Mesenteric fat pad (tissue), 1 donor: ENCODE data around the gene LRRK2. TPM values are rescaled to one million over a fixed set of nuclear protein-coding genes. Genes with fewer than 3 reads are reported as not detected.
"Not testable (repeated sequence)": the region's sequence is repeated elsewhere in the genome, so short reads cannot be mapped to it uniquely, and the experiment has no call there.

Source experiments
- DNase-seq: peaks from one replicate; pipeline ENCODE4 v3.0.0-alpha.2; 2020; ENCODE audit warnings: low spot score
- total RNA-seq: library from RNA; stranded (reverse); fragmentation: NEBNext Ultra II Directional; extraction: Animal tissue kit (Norgen Biotek cat#: 25700); gene quantifications from one replicate; pipeline ENCODE4 v1.2.1, GENCODE V29; 2021
- donor health status: DM: yes; HTN: yes; CAD: no.

The LRRK2 gene
- total RNA-seq, 1 donor from 2014 or later: 16.3 TPM

DNA sequence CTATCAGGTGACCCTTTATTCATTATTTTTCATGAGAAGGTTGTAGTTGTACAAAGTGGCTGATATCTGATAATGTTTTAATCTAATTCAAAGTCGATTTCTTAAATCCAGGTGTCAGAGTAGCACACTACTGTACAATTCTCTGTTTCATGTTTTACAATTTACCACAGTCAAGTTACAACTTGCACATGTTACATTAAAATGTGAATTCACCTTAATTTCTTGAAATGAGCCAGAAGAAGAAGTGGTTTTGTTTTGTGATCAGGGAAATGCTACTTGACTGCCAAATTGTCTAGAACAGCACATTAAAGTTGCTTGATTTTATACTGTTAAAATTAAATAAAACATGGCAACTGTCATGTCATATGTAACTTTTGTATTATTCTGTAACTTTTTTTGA, 23.2 kb downstream of the LRRK2 start:
- no peak for DNase-seq

DNA sequence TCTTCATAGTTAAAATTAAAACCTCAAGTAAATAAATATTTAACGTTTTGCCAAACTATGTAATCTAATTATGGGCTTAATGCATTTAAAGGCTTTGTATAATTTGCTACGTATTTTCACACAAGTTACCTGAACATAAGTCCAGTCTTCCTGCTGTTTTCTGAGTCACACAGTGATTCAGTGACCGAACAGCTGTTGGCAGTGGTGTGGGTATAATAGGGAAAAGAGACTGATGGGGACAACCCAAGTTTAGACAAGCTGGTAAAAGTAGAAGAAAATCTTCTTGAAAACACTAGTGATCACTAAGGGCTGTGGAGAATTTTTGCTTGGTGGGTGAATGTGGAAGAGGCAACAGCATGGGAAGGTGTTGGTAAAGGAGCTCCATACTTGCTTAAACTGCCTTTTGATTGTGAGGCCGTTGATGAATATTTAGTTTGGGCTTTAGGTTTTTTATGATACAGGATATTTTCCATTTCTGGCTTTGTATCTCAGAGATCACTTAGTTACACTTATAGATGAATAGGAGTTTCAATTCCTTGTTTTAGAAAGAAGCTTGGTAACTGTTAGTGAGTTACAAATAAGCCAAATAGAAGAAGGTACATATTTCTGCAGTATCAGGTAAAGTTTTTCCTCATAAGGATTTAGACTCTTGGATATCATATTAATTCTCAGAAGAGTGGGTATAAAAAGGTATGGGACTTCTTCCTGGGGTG, 23.9 kb downstream of the LRRK2 start:
- DNase-seq: no peak

DNA sequence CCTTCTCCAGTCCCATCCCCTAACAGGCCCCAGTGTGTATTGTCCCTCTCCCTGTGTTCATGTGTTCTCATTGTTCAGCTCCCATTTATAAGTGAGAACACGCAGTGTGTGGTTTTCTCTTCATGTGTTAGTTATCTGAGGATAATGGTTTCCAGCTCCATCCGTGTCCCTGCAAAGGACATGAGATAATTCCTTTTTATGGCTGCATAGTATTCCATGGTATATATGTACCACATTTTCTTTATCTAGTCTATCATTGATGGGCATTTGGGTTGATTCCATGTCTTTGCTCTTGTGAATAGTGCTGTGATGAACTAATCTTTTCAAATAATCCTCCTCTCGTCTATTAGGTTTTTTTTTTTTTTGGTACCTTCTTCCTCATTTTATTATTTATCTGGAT, 25.9 kb downstream of the LRRK2 start:
- DNase-seq: not testable (repeated sequence)

DNA sequence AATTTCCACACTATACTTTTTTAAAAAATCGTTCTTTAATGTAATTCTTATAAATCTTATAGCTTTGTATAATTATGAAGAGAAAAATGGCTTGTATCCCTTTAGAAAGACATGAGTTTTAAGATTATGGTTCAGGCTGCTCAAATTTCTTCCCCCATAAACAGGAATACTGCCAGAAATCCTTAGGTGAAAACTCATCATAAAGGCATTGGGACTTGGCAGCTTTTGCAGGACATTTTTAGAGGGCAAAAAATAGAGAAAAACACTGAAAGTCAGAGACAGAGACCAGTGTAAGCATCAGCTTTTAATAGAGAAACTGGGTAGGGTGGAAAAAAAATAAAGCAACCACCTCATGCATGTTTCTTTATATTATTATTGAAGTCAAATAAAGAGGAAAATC, 29.1 kb downstream of the LRRK2 start:
- DNase-seq: no peak

DNA sequence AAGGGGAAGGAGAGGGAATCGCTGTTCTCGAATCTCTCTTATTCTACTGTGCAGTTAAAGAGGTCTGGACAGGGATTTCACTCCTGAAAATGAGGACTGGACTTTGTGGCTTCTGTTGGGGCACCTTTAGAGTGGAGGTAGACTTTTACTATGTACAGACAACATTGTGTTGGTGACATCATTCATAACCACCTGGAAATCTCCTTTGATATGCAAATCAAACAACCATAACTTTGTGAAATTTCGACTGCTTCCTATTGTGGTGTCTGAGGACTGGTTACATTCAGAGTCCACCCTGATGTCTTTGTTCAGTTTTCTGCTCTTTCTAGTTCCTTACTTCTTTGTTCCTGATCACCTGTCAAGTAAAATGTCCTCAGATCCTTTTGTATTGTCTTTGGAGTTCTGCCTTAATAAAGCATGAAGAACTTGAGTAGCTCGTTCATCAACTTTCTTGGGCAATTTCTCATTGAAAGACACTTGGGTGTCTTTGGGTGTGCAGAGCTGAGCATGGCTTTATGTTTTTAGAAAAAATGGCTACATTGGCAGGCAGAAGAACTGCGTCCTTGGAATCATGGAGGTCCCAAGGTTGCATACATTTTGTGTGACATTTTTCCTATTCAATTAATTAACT, 29.8 kb downstream of the LRRK2 start:
- no peak for DNase-seq

DNA sequence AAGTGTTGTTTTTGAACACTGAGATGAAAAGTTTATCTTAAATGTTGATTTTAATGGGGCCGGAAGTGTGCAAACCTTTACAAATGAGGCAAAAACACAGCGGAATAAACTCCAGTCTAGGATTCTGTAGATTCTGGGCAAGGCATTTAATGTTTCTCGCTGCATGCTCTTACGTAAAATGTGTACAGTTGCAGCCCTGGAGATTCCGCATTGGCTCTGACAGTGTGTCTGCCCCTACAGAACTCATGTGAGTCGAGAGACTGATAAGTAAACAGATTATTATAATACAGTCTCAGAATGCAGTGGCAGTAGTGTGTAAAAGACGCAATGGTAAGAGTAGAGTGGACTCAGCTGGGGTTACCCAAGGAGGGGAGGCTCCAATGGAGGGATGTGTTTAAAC, 33.6 kb downstream of the LRRK2 start:
- DNase-seq: no peak

DNA sequence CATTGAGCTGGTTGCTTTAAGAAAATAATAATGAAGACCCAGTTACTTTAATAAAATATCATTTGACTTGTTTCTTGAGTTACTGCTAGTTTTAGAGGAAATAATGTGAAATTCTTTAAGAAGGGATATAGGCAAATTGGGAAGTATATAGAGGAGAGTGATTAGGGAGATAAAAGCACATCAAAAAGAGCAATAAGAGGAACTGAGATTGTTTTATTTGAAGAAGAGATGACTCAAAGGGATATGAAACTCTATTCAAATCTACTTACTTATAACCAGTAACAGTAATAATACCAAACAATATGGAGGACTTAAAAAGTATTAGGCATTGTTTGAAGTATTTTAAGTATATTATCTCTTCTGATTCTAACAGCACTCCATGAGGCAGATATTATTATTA, 37.1 kb downstream of the LRRK2 start:
- DNase-seq: no peak

DNA sequence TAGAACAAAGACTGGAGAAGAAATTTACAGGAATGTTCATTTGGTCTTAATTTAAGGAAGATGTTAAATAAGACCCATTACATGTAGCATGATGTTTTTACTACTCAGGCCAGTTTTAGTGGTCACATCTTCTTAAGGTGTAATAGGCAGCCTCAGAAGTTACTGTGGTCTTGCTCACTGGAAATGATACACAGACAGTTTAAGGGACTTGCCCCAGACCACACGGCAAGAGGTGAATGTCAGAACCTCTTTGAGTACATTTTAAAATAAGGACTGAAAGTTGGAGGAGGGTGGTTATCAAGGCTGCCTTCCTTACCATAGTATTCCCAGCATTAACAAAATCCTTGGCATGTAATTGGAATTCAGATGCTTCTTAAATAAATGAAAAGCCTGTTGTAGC, 37.9 kb downstream of the LRRK2 start:
- DNase-seq: no peak

DNA sequence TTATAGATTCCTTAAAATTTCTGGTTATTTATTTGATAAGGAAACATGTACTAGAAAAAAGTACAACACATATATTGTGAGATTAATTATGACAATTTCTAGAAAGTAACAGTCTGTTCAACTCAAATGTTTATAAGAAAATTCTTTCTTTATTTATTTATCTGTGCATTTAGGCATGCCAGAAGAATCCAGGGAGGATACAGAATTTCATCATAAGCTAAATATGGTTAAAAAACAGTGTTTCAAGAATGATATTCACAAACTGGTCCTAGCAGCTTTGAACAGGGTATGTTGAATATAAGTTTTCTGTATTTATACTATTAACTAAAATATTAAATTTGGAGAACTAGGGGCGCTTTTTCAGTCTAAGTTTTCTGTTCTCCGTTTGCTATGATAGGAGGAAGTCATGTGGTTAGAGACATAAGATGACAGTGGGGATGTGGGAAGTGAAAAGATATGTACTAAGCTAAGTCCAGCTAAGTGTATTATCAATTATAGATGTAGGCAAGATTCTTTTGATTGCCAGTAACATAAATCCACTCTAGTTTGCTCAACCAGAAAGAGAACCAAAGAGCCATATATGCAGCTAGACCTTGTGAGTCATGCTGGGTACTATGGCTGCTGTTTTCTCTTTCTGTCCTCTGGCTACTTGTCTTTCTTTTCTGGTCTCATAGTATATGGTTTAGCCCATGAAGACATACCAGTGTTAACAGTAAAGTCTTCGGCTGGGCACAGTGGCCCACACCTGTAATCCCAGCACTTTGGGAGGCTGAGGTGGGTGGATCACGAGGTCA, 39.0 kb downstream of the LRRK2 start:
- DNase-seq: no peak

DNA sequence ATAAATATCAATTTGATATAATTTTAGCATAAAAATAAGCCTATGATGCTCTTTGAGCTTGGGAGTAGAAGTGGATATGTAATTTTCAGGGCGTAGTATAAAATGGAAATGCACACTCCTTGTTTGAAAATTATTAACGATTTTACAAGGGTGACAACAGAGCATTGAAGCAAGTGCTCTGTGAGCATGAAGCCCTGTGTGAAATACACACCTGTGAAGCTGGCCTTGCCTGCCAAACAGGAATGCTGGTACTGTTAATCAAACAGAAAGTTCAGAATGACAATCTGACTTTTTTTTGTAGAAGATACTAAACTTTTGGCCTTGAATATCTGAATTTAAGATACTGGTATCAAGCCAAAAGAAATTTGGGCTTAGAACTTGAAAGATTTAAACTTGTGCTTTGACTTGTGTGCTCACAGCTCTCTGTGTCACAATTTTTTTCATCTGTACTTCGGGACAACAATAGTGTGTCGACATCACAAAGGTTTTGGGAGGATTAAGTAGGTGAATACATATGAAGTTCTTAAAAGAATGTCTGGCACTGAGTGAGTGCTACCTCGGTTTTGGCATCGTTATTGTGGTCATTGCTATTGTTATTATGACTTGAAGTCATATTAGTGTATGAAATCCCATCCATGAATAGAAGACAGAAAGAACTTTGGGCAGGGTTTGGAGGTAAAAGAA, 47.3 kb downstream of the LRRK2 start:
- no peak for DNase-seq

DNA sequence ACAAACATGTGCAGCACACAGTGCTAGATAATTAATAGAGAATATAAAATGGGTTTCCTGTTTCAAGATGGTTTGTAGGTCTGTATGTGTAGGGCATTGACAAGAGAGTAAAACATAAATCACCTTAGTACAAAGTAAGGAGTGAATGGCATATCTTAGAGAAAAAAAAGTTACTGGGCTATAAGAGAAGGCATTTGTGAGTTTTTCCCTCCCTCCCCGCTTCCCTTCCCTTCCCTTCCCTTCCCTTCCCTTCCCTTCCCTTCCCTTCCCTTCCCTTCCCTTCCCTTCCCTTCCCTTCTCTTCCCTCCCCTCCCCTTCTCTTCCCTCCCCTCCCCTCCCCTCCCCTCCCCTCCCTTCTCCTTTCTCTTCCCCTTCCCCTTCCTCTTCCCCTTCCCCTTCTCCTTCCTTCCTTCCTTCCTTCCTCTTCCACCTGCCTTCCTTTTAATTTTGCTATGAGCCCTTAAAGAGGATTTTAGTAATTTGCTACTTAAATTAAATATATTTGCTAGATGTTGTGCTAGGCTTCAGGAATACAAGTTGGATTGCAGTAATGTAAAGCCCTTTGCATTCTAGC, 57.1 kb downstream of the LRRK2 start:
- DNase-seq: no peak

DNA sequence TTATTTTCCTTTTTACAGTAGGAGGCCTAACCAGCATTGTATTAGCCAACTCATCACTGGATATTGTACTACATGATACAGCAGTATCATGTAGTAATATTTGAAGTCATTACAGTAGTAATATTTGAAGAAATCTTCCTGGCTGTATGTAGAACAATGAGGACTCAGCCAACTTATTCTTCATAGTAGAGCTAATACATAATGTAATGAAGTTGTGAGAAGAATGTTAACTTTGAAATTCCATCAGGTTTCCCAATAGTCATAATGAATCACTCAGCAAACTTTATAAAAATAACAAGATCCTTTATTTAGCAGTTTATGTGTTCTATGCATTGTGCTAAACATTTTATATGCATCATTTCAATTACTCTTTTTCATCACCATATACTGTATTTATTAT, 61.8 kb downstream of the LRRK2 start:
- DNase-seq: no peak

DNA sequence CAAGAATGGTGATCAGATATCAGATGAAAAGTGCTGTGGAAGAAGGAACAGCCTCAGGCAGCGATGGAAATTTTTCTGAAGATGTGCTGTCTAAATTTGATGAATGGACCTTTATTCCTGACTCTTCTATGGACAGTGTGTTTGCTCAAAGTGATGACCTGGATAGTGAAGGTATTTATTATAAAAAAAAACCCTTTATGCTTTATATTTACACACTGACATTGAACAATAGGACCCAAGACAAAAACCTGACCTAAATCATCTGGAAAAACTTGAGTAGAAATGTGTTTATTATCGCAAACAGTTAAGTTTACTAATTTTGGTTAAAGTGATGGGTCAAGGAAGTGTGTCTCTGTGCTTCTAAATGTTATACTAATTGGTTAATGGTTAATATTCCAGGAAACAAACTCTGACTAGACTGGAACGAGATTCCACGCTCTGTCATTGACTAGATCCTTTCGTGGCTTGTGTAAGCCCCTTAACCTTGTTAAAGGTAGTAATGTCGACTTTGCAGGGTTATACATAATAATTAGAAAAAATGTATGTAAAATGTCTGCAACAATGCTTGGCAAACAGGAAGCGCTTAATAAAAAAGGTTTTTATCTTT, 62.7 kb downstream of the LRRK2 start:
- no peak for DNase-seq

DNA sequence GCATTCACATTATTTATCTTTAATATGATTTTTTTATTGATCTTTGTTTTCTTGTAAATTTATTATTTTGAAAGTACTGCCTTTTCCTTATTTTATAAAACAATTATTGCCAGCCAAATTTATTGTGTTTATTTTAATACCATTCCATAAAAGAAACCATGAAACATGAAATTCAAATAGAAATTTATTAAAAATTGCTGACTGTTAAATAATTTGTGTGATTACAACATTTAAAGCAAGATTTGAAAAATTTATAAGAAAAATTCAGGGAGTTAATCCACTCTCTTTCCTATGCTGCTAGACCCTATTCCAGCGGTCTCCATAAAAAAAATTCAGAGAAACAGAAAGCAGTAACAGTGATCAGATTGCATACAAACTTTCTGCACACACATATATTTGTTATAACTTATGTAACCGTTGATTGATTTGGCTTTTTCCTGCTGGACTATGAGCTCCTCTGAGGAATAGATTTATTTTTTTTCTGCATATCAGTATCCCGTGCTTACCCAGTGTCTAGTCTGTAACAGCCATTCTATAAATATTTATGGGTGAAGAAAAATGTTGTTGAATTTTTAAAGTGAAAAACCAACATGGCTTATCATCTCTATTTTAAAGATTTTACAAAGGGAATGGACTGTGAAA, 68.1 kb downstream of the LRRK2 start:
- DNase-seq: no peak

DNA sequence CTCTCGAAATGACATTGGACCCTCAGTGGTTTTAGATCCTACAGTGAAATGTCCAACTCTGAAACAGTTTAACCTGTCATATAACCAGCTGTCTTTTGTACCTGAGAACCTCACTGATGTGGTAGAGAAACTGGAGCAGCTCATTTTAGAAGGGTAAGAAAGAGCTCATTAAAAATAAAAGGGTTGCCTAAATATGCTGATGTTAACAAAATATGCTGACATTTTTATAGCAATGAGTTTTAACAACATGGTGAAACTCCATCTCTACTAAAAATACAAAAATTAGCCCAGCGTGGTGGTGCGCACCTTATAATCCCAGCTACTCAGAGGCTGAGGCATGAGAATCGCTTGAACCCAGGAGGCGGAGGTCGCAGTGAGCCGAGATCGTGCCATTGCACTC, 73.5 kb downstream of the LRRK2 start:
- no peak for DNase-seq

DNA sequence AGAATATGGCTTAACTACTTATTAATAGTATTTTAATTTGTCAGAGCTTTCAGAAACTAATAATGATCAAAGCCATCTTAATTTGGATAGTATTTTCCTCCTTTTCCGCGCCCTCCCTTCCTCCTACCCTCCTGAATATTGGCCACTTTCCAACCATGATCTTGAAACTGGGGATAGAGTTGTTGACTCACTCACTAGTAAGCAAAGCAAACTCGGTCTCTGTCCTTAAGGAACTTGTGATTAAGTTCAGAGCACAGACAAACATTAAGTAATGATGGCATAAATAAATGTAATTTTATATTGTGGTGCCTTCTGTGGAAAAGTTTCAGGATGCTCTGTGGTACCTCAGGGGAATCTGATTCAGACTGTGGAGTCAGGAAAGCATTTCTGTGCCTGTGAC, 75.7 kb downstream of the LRRK2 start:
- no peak for DNase-seq

DNA sequence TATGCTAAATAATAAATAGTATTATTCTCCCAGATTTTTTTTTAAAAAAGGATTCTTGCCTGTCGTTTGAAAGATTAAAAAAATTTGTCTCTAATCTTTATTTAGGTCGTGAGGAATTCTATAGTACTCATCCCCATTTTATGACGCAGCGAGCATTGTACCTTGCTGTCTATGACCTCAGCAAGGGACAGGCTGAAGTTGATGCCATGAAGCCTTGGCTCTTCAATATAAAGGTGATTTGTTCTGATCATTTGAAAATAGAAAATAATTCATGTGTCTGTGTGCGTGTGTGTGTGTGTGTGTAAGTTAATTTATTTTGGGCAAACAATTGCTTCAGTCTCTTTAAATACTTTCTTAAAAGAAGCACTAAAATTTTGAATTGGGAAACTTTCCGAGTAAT, 84.2 kb downstream of the LRRK2 start:
- no peak for DNase-seq

DNA sequence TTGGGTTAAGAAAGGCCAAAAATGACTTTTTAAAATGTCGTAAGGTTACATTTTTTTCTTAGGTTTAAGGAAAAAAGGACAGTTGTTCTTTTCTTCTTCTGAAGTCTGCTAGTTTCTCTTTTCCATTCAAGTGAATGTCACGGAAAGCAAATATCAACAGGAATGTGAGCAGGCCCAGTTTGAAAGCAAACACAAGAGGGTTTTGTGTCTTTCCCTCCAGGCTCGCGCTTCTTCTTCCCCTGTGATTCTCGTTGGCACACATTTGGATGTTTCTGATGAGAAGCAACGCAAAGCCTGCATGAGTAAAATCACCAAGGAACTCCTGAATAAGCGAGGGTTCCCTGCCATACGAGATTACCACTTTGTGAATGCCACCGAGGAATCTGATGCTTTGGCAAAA, 85.4 kb downstream of the LRRK2 start:
- DNase-seq: no peak

DNA sequence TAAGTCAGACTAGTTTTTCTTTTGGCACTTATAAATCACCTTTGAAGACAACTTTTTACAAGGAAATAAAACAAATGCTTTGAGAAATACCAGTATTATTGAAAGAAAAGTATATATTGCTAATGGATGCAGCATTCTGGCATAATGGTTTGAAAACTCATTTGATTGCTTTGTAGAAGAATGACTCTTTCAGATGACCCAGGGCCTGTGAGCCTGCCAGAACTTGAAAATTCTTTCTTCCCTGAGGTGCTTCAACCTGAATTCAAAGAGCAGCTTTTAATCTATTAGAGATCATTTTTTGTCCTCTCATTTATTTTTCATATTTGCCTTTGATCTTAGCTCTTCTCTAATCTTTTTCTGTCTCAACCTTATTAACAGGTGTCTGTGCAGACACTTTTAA, 87.4 kb downstream of the LRRK2 start:
- DNase-seq: no peak

DNA sequence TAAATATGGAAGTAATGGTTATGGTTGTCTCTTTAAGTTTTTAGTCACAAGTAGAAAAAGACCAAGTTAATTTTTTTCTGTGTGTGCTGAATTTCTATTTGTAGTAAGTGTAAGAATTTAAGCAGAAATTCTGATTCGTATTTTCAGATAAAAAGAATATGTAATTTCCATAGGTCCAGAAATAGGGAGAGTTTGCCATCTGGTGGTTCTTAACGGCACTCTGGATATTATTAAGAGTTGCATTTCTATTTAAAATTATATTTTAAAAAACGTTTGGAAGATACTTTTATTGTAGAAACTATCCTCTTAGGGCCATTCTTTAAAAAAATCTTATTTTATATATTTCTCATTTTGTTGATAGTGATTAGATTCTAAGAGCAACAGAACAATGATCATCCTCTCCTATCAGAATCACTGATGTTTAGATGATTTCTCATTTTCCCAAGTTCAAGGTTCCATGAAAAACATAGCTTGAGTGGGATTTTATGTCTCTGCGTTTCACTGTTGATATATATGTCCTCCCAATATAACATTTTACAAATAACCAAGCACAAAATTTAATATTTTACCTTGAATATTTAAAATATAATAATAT, 88.3 kb downstream of the LRRK2 start:
- no peak for DNase-seq
